Loucy (cell line): ENCODE data around the gene KRT13.

Experiments
- H2AFZ ChIP-seq: fragments of 200-600 bp; sonication (generic); 2 replicates; pipeline ENCODE4 v1.6.0; 2016; ENCODE audit warnings: antibody characterized with exemption, mild to moderate bottlenecking, low read length, moderate library complexity
- H3F3A ChIP-seq: fragments of 200-600 bp; 2 replicates; pipeline ENCODE4 v1.6.0; 2016; ENCODE audit warnings: antibody characterized with exemption, low read depth, mild to moderate bottlenecking
- H3K27me3 ChIP-seq: fragments of 200-600 bp; sonication (generic); 2 replicates; pipeline ENCODE4 v1.6.1; 2014; ENCODE audit warnings: low read length, mild to moderate bottlenecking; ENCODE audit not compliant: insufficient read depth, poor library complexity, severe bottlenecking
- H3K36me3 ChIP-seq: fragments of 200-600 bp; sonication (generic); 2 replicates; pipeline ENCODE4 v1.6.1; 2016; ENCODE audit warnings: low read length; ENCODE audit not compliant: insufficient read depth
- H3K4me1 ChIP-seq: fragments of 200-600 bp; sonication (generic); 2 replicates; pipeline ENCODE4 v1.5.1; 2014; ENCODE audit warnings: low read length, mild to moderate bottlenecking; ENCODE audit not compliant: insufficient read depth, poor library complexity, severe bottlenecking
- H3K4me2 ChIP-seq: fragments of 200-600 bp; sonication (generic); 2 replicates; pipeline ENCODE4 v1.6.0; 2014; ENCODE audit warnings: antibody characterized with exemption, low read length, low read depth, mild to moderate bottlenecking; ENCODE audit not compliant: poor library complexity, severe bottlenecking
- H3K4me3 ChIP-seq: fragments of 200-600 bp; sonication (generic); 2 replicates; pipeline ENCODE4 v1.5.1; 2014; ENCODE audit warnings: low read length, mild to moderate bottlenecking, mixed read lengths; ENCODE audit not compliant: poor library complexity, severe bottlenecking
- H3K79me2 ChIP-seq: fragments of 200-600 bp; sonication (generic); 2 replicates; pipeline ENCODE4 v1.6.1; 2014; ENCODE audit warnings: low read length; ENCODE audit not compliant: insufficient read depth
- H3K9ac ChIP-seq: fragments of 200-600 bp; sonication (generic); 2 replicates; pipeline ENCODE4 v1.6.0; 2014; ENCODE audit warnings: mild to moderate bottlenecking, low read depth, low read length, moderate library complexity; ENCODE audit not compliant: poor library complexity, severe bottlenecking
- H3K9me2 ChIP-seq: fragments of 200-600 bp; sonication (generic); replicated peaks from 2 replicates; pipeline ENCODE4 v1.6.1; 2016; ENCODE audit warnings: low read depth, low read length, mixed read lengths
- H3K9me3 ChIP-seq: fragments of 200-600 bp; sonication (generic); 2 replicates; pipeline ENCODE4 v1.6.1; 2014; ENCODE audit warnings: mild to moderate bottlenecking, antibody characterized with exemption, low read length, low read depth; ENCODE audit not compliant: insufficient read depth
- H4K20me1 ChIP-seq: fragments of 200-600 bp; sonication (generic); 2 replicates; pipeline ENCODE4 v1.6.0; 2014; ENCODE audit warnings: antibody characterized with exemption, low read length, mild to moderate bottlenecking; ENCODE audit not compliant: insufficient read depth, poor library complexity, severe bottlenecking
- EZH2phosphoT487 ChIP-seq: fragments of 200-600 bp; IDR thresholded peaks from 2 replicates; pipeline ENCODE4 v1.6.1; 2018; ENCODE audit warnings: antibody characterized with exemption, mild to moderate bottlenecking, moderate library complexity, borderline replicate concordance
- TF ChIP-seq, protein P1 (sequence below): fragments of 200-600 bp; sonication (generic); conservative IDR thresholded peaks from 2 replicates; pipeline ENCODE4 v1.5.1; 2014; ENCODE audit warnings: mild to moderate bottlenecking, antibody characterized with exemption, low read length

KRT13 gene

GRCh38 chr17:41455236-41455635, 50.2 kb downstream of the KRT13 start:
- Histone ChIP-seq H3K4me3 (no peak overlapping the region), H4K20me1 (no peaks in the 10 kb centered on the region), H3F3A (no peaks in the 10 kb centered on the region), H2AFZ (no peak overlapping the region), H3K4me2 (no peak overlapping the region), H3K79me2 (no peaks in the 10 kb centered on the region), H3K4me1 (no peaks in the 10 kb centered on the region), H3K9me3 (no peaks in the 10 kb centered on the region), H3K27me3 (peaks cover 8% of the 10 kb centered on the region), H3K9me2 (no peaks in the 10 kb centered on the region), H3K36me3 (no peaks in the 10 kb centered on the region), H3K9ac (no peak overlapping the region)
- no peak for TF ChIP-seq EZH2phosphoT487
- TF ChIP-seq, protein P1, sequence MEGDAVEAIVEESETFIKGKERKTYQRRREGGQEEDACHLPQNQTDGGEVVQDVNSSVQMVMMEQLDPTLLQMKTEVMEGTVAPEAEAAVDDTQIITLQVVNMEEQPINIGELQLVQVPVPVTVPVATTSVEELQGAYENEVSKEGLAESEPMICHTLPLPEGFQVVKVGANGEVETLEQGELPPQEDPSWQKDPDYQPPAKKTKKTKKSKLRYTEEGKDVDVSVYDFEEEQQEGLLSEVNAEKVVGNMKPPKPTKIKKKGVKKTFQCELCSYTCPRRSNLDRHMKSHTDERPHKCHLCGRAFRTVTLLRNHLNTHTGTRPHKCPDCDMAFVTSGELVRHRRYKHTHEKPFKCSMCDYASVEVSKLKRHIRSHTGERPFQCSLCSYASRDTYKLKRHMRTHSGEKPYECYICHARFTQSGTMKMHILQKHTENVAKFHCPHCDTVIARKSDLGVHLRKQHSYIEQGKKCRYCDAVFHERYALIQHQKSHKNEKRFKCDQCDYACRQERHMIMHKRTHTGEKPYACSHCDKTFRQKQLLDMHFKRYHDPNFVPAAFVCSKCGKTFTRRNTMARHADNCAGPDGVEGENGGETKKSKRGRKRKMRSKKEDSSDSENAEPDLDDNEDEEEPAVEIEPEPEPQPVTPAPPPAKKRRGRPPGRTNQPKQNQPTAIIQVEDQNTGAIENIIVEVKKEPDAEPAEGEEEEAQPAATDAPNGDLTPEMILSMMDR = no peak

DNA sequence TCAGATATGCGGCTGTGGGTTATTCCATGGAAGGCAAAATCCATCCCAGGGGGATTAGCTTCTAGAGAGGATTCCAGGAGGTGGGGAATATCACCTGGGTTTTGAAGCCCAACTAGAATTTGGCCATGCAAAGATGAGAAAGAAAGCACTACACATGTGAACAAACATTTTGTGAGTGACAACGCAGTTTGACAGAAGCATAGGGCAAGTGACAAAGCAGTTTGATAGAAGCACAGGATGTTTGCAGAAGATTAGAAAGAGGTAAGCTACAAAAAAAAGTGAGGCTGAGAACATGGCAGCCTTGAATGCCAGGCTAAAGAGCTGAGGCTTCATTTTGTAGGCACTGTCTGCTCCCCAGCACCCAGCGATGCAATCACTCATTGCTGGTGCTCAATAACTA, 52.3 kb downstream of the KRT13 start:
- no peak overlapping the region for H2AFZ ChIP-seq
- H3K79me2 ChIP-seq = no peaks in the 10 kb centered on the region
- no peaks in the 10 kb centered on the region for H3K4me1 ChIP-seq
- no peaks in the 10 kb centered on the region for H3K9me3 ChIP-seq
- H3K27me3 ChIP-seq = peaks cover 8% of the 10 kb centered on the region
- H3K36me3 ChIP-seq = no peaks in the 10 kb centered on the region
- H4K20me1 ChIP-seq = no peaks in the 10 kb centered on the region
- no peak overlapping the region for H3K4me3 ChIP-seq
- no peak overlapping the region for H3K9ac ChIP-seq
- H3K9me2 ChIP-seq = no peaks in the 10 kb centered on the region
- TF ChIP-seq, protein P1 = no peak
- no peak for TF ChIP-seq EZH2phosphoT487
- H3F3A ChIP-seq = no peaks in the 10 kb centered on the region
- H3K4me2 ChIP-seq = no peak overlapping the region

GRCh38 chr17:41452281-41452680, 53.1 kb downstream of the KRT13 start:
- H3K9ac ChIP-seq = no peak overlapping the region
- peaks cover 8% of the 10 kb centered on the region for H3K27me3 ChIP-seq
- H2AFZ ChIP-seq = no peak overlapping the region
- H3F3A ChIP-seq = no peaks in the 10 kb centered on the region
- H3K4me1 ChIP-seq = no peaks in the 10 kb centered on the region
- H3K4me3 ChIP-seq = no peak overlapping the region
- H3K36me3 ChIP-seq = no peaks in the 10 kb centered on the region
- no peaks in the 10 kb centered on the region for H3K9me2 ChIP-seq
- TF ChIP-seq EZH2phosphoT487 = no peak
- TF ChIP-seq, protein P1 = no peak
- H3K4me2 ChIP-seq = no peak overlapping the region
- H4K20me1 ChIP-seq = no peaks in the 10 kb centered on the region
- H3K79me2 ChIP-seq = no peaks in the 10 kb centered on the region
- H3K9me3 ChIP-seq = no peaks in the 10 kb centered on the region
